Heart right ventricle (tissue), 16 donors: ENCODE results near the gene SPATA16. TPM values are rescaled to one million over a fixed set of nuclear protein-coding genes. Genes with fewer than 3 reads are reported as not detected.
"Not testable (repeated sequence)": the region's sequence is repeated elsewhere in the genome, so short reads cannot be mapped to it uniquely, and the experiment has no call there.

Experiments used
- ATAC-seq, 8 donors: fragments of 200-7000 bp; cut with Tn5 transposase; one replicate each; pipeline ENCODE4 v1.9.1; 2020; ENCODE audit warnings: mild to moderate bottlenecking in 8 of 8, moderate library complexity in 8 of 8, moderate number of reproducible peaks in 1 of 8
- DNase-seq, 2 donors: peaks; one replicate each; pipeline ENCODE4 v3.0.0-alpha.2; 2020
- H3K27ac ChIP-seq, 10 donors: fragments of 200-600 bp; sonication (generic) in 2 of 10; one replicate each; pipeline versions ENCODE4 v1.5.0 to v1.8.0; 2020 to 2022; ENCODE audit warnings: mild to moderate bottlenecking in 3 of 10
- H3K27me3 ChIP-seq, 7 donors: fragments of 200-600 bp; one replicate each; pipeline ENCODE4 v1.8.0; 2021 to 2022; ENCODE audit warnings: mild to moderate bottlenecking in 2 of 7
- H3K36me3 ChIP-seq, 9 donors: fragments of 200-600 bp; sonication (generic) in 1 of 9; one replicate each; pipeline versions ENCODE4 v1.5.0 to v1.8.0; 2020 to 2022; ENCODE audit warnings: mild to moderate bottlenecking in 2 of 9
- H3K4me1 ChIP-seq, 9 donors: fragments of 200-600 bp; sonication (generic) in 1 of 9; one replicate each; pipeline versions ENCODE4 v1.5.0 to v1.8.0; 2020 to 2022; ENCODE audit warnings: mild to moderate bottlenecking in 4 of 9
- H3K4me3 ChIP-seq, 10 donors: fragments of 200-600 bp; sonication (generic) in 2 of 10; one replicate each; pipeline versions ENCODE4 v1.5.0 to v1.8.0; 2020 to 2022; ENCODE audit warnings: mild to moderate bottlenecking in 7 of 10, moderate library complexity in 2 of 10
- H3K9me3 ChIP-seq, 11 donors: fragments of 200-600 bp in 10 of 11; sonication (generic) in 2 of 11; one replicate each; pipeline versions ENCODE4 v1.5.0 to v1.8.0; 2013 to 2022; ENCODE audit warnings: mild to moderate bottlenecking in 2 of 11, control low read depth in 1 of 11, moderate library complexity in 1 of 11
- CTCF ChIP-seq, 9 donors: fragments of 200-600 bp; sonication (generic) in 2 of 9; IDR thresholded peaks; one replicate each; pipeline versions ENCODE4 v1.5.0 to v1.8.0; 2021 to 2022; ENCODE audit warnings: antibody characterized with exemption in 9 of 9, mild to moderate bottlenecking in 5 of 9, moderate library complexity in 1 of 9
- WGBS, 2 donors: extraction: QIAGEN DNeasy Blood & Tissue Kit; methylation state at CpG; one replicate each; pipeline ENCODE4 v1.1.7; 2013; ENCODE audit warnings: inconsistent platforms in 1 of 2; 5-methylcytosine and 5-hydroxymethylcytosine counted together
- intact Hi-C, 10 donors: fragments of 100-400 bp; cut with DNase I; formaldehyde crosslinking; loops; one replicate each; pipeline versions ENCODE4 v1.11.1 to v1.14.2; 2022
- long read RNA-seq, 3 donors: library from polyadenylated mRNA; unstranded; transcript quantifications; one replicate each; pipeline ENCODE4 v2.0.0, GENCODE V29; 2020 to 2021
- polyA plus RNA-seq, 2 donors: library from polyadenylated mRNA; stranded (reverse); fragments of 200-250 nt; gene quantifications; one replicate each; pipeline ENCODE4 v1.2.3, GENCODE V29; 2013
- total RNA-seq, 10 donors: library from RNA; stranded (reverse); fragmentation: NEBNext Ultra II Directional in 3 of 10; extraction: Animal tissue kit (Norgen Biotek cat#: 25700) in 3 of 10; gene quantifications; one replicate each; pipeline versions ENCODE4 v1.2.1 to v1.2.4, GENCODE V29; 2021 to 2023
- donor health status: Arrhythmogenic right ventricular cardiomyopathy.
- donor health status: ischemic (EF 13 %, LVEDD 7.1; RV severe dilation, severe dysfunction).
- donor health status: healthy with polysubstance abuse.
- donor health status: DM: no; HTN: yes; CAD: no.
- donor health status: DM: no; HTN: no; CAD: no.
- donor health status: ischemic (EF 25% LVEDD 6.9; RV normal size, moderate dysfunction).
- donor health status: ischemic (EF 25% LVEDD 5.7; RV mildly dilated, moderate dysfunction).
- donor health status: healthy.
- donor health status: DM: yes; HTN: yes; CAD: no.
- donor health status: Ischemic cardiomyopathy.
- donor health status: ischemic (EF 35%, LVEDD 5.7; RV mildly dilated, moderate dysfunction).
- donor health status: nonischemic (EF 11% LVEDD 7.7; RV severe dilation, severe dysfunction).
- donor health status: DM: yes; HTN: yes; CAD: no.
- donor health status: PGD.
- donor health status: ischemic (EF 29% LVEDD 5.4; RV normal size, mild dysfunction).
- donor health status: nonischemic (EF 23%, LVEDD 6.1; RV moderate dilation, normal function).

SPATA16 gene
- not detected for total RNA-seq
- polyA plus RNA-seq: not detected
- long read RNA-seq, donor 1: 0 reads
- long read RNA-seq, donor 2: 0 reads
- long read RNA-seq, donor 3: 0 reads

- H3K27me3 ChIP-seq: no peaks in the 10 kb centered on the region
- H3K36me3 ChIP-seq: no peaks in the 10 kb centered on the region
- no peak for DNase-seq
- H3K27ac ChIP-seq: no peak within 1 kb of the TSS
- 89 to 93% methylated on average over 18 of the region's 18 CpGs for WGBS, 2 donors
- H3K4me1 ChIP-seq: no peaks in the 10 kb centered on the region
- TF ChIP-seq CTCF (IDR thresholded peaks at IDR 0.05): no peak
- ATAC-seq: no peak
- no peaks in the 10 kb centered on the region for H3K9me3 ChIP-seq
- intact Hi-C loops: no loop called here
- H3K4me3 ChIP-seq: no peak within 1 kb of the TSS
Observed at GRCh38 chr3:173140986-173141385, at the start of gene SPATA16. Gene SPATA16, minus strand, starts transcription at chr3:173141235. Its CDS starts 23,504 bp downstream, at chr3:173117731.

GRCh38 chr3:173183022-173183421 is 42.0 kb upstream of the SPATA16 start:
- H3K9me3 ChIP-seq: peaks cover 0 to 13% (median 0%) of the 10 kb centered on the region in 11 donors
- intact Hi-C loops, ATAC-seq, H3K27me3 ChIP-seq, H3K4me3 ChIP-seq, H3K36me3 ChIP-seq, DNase-seq, H3K27ac ChIP-seq, H3K4me1 ChIP-seq: not testable (repeated sequence)
- WGBS, 2 donors: 91 to 94% methylated on average over 4 of the region's 4 CpGs

GRCh38 chr3:173173652-173174051 is 32.6 kb upstream of the SPATA16 start:
- H3K4me1 ChIP-seq: no peaks in the 10 kb centered on the region
- no peak for ATAC-seq
- no peaks in the 10 kb centered on the region for H3K27me3 ChIP-seq
- intact Hi-C loops: no loop called here
- H3K36me3 ChIP-seq: no peaks in the 10 kb centered on the region
- H3K9me3 ChIP-seq: no peaks in the 10 kb centered on the region
- H3K27ac ChIP-seq: no peak overlapping the region
- no peak overlapping the region for H3K4me3 ChIP-seq
- 49 to 54% methylated on average over 2 of the region's 2 CpGs for WGBS, 2 donors
- DNase-seq: no peak
- no peak for TF ChIP-seq CTCF (IDR thresholded peaks at IDR 0.05)

- ATAC-seq, intact Hi-C loops, H3K27me3 ChIP-seq, H3K4me3 ChIP-seq, H3K36me3 ChIP-seq, H3K9me3 ChIP-seq, DNase-seq, H3K27ac ChIP-seq, H3K4me1 ChIP-seq: not testable (repeated sequence)
- 88 to 95% methylated on average over 8 of the region's 8 CpGs for WGBS, 2 donors
Observed at GRCh38 chr3:173159139-173159538, 18.1 kb upstream of the SPATA16 start.

- H3K36me3 ChIP-seq, H3K4me1 ChIP-seq, intact Hi-C loops, DNase-seq, H3K27ac ChIP-seq, H3K27me3 ChIP-seq, H3K9me3 ChIP-seq, H3K4me3 ChIP-seq, ATAC-seq: not testable (repeated sequence)
- WGBS, 2 donors: 89% methylated on average over 9 of the region's 9 CpGs
Observed at GRCh38 chr3:173156533-173156932, 15.5 kb upstream of the SPATA16 start.

- no peak for TF ChIP-seq CTCF (IDR thresholded peaks at IDR 0.05)
- intact Hi-C loops: no loop called here
- Histone ChIP-seq H3K9me3 (no peaks in the 10 kb centered on the region), H3K4me1 (no peaks in the 10 kb centered on the region), H3K27me3 (no peaks in the 10 kb centered on the region), H3K27ac (no peak overlapping the region), H3K36me3 (no peaks in the 10 kb centered on the region), H3K4me3 (no peak overlapping the region)
- no peak for ATAC-seq
- DNase-seq: no peak
- WGBS, 2 donors: 86 to 89% methylated on average over 2 of the region's 2 CpGs
Observed at GRCh38 chr3:173153631-173154030, 12.6 kb upstream of the SPATA16 start.
